ENCODE measurements around the gene PCGF3. TPM values are rescaled to one million over a fixed set of nuclear protein-coding genes. Genes with fewer than 3 reads are reported as not detected.

The PCGF3 gene
- total and polyA plus RNA-seq, 10 of the 15 experiments (the other 5 are each of a cell fraction or from before 2014, with no cell fraction given): 2.2 to 43.8 (median 15.9) TPM

DNA sequence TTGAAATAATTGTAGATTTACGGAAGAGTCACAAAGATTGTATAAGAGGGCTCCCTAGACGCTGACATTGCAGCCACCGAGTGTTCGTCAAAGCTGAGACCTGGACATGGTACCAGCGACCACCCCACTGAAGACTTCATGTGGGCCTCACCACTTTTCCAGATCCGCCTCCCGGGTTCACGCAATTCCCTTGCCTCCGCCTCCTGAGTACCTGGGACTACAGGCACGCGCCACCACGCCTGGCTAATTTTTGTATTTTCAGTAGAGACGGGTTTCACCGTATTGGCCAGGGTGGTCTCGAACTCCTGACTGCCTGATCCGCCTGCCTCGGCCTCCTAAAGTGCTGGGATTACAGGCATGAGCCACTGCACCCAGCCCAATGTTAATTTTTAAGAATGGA, 90.6 kb downstream of the PCGF3 start:
- Histone ChIP-seq H3K4me1 (ENCODE audit: control insufficient read depth, insufficient read depth, low read length) (peaks cover 44% of the 10 kb centered on the region), H3K4me3 (no peak overlapping the region), H3K27me3 (replicated peaks in 1 of 2; ENCODE audit: control insufficient read depth in 2 of 2, insufficient read depth in 2 of 2, low read length in 1 of 2) (peaks cover 0 to 2% of the 10 kb centered on the region in 2 experiments; a peak in 2 of 4 replicates), H3K4me2 (ENCODE audit: control insufficient read depth, insufficient read depth) (no peak overlapping the region), H3K36me3 (ENCODE audit: control insufficient read depth in 2 of 2, insufficient read depth in 2 of 2, low read length in 1 of 2) (no peaks in the 10 kb centered on the region), H4K20me1 (ENCODE audit: control insufficient read depth, insufficient read depth) (no peaks in the 10 kb centered on the region), H2AFZ (ENCODE audit: control insufficient read depth, low read depth, low read length) (no peak overlapping the region), H3K79me2 (ENCODE audit: control insufficient read depth, insufficient read depth, low read length) (no peaks in the 10 kb centered on the region), H3K9ac (ENCODE audit: control insufficient read depth, insufficient read depth, low read length) (no peak overlapping the region), H3K9me3 (replicated peaks; ENCODE audit: control insufficient read depth, insufficient read depth, low read length) (no peaks in the 10 kb centered on the region; the same call in 2 of the 3 replicates), H3K27ac (ENCODE audit: control insufficient read depth, insufficient read depth) (no peak overlapping the region)
- intact Hi-C loops (cut with micrococcal nuclease; ENCODE audit: unreplicated experiment): no loop called here
- WGBS (ENCODE audit: insufficient coverage, insufficient replicate concordance, low lambda C conversion rate, missing lambda C conversion rate): 91% methylated on average over 17 of the region's 17 CpGs
- ATAC-seq (no peak), DNase-seq (ENCODE audit: low read depth, low spot score) (no peak), FAIRE-seq (no peak)
- POLR2A ChIA-PET: no interaction called here
- RAD21 ChIA-PET (ENCODE audit: unreplicated experiment): no interaction called here
- in situ Hi-C loops (cut with MboI): no loop called here
- SMC1A ChIA-PET (ENCODE audit: uncharacterized antibody, unreplicated experiment): no interaction called here
- BruUV-seq (replicated peaks): no TSS peak
- CTCF ChIA-PET: no interaction called here
- no peak for TF ChIP-seq ZNF622 (IDR thresholded peaks at IDR 0.05)
- no peak for TF ChIP-seq CBX5 (IDR thresholded peaks at IDR 0.05; ENCODE audit: low read depth)
- no peak for TF ChIP-seq YBX1 (IDR thresholded peaks at IDR 0.05)
- no peak for TF ChIP-seq NBN (IDR thresholded peaks at IDR 0.05)
- TF ChIP-seq HCFC1 (IDR thresholded peaks at IDR 0.05; ENCODE audit: low read length): no peak
- no peak for TF ChIP-seq ZBED1 (IDR thresholded peaks at IDR 0.05; ENCODE audit: borderline replicate concordance)
- TF ChIP-seq USF2 (IDR thresholded peaks at IDR 0.05; ENCODE audit: borderline replicate concordance, low read depth, low read length): no peak
- TF ChIP-seq CEBPZ (IDR thresholded peaks at IDR 0.05; ENCODE audit: low read depth, low read length): no peak
- no peak for TF ChIP-seq ZBTB40 (IDR thresholded peaks at IDR 0.05; ENCODE audit: borderline replicate concordance)
- no peak for TF ChIP-seq PKNOX1 (IDR thresholded peaks at IDR 0.05)
- TF ChIP-seq NFYB (IDR thresholded peaks at IDR 0.05; ENCODE audit: insufficient read depth, low read depth, low read length): no peak
- TF ChIP-seq LARP7 (IDR thresholded peaks at IDR 0.05): no peak
- TF ChIP-seq ZBTB33 (IDR thresholded peaks at IDR 0.05): no peak
- TF ChIP-seq MXI1 (IDR thresholded peaks at IDR 0.05; ENCODE audit: low read depth, low read length): no peak
- TF ChIP-seq TBL1XR1 (IDR thresholded peaks at IDR 0.05; ENCODE audit: low read depth, low read length): no peak

Data from GM12878 (cell line).